Activated B cell treated with CpG ODN at 0.5 μM for 24 hours (primary cell): Measurements from ENCODE around the gene PRADC1. TPM values are rescaled to one million over a fixed set of nuclear protein-coding genes. Genes with fewer than 3 reads are reported as not detected.

ENCODE experiments used
- ATAC-seq: fragments of 200-7000 bp; cut with Tn5 transposase; one replicate; pipeline ENCODE4 v1.10.0; 2021; ENCODE audit warnings: low read depth, mild to moderate bottlenecking, moderate library complexity
- CTCF ChIA-PET: fragments of 350-600 bp; sonication (Branson Sonifier 250); formaldehyde crosslinking; loops from one replicate; lab custom pipeline; 2021; ENCODE audit warnings: antibody characterized with exemption; lab: Charles Lee
- POLR2A ChIA-PET: fragments of 350-600 bp; sonication (Branson Sonifier 250); formaldehyde crosslinking; loops from one replicate; lab custom pipeline; 2021; ENCODE audit warnings: antibody characterized with exemption; lab: Charles Lee
- DNase-seq: peaks from one replicate; pipeline ENCODE4 v3.0.0; 2022
- H3K27ac Mint-ChIP-seq: one replicate; pipeline ENCODE4 v1.8.0; 2020; ENCODE audit warnings: mixed read lengths
- H3K27me3 Mint-ChIP-seq: one replicate; pipeline ENCODE4 v1.8.0; 2021; ENCODE audit warnings: mixed read lengths
- H3K36me3 Mint-ChIP-seq: one replicate; pipeline ENCODE4 v1.8.0; 2021; ENCODE audit warnings: low read depth, mixed read lengths
- H3K4me1 Mint-ChIP-seq: one replicate; pipeline ENCODE4 v1.8.0; 2021; ENCODE audit warnings: mixed read lengths
- H3K4me3 Mint-ChIP-seq: one replicate; pipeline ENCODE4 v1.8.0; 2020; ENCODE audit warnings: mild to moderate bottlenecking, mixed read lengths
- H3K9me3 Mint-ChIP-seq: one replicate; pipeline ENCODE4 v1.8.0; 2020; ENCODE audit warnings: mixed read lengths
- intact Hi-C: fragments of 100-400 bp; cut with micrococcal nuclease; formaldehyde crosslinking; loops from one replicate; pipeline ENCODE4 v1.15.1; 2024
- total RNA-seq: library from RNA; stranded (reverse); gene quantifications from 2 replicates; pipeline ENCODE4 v1.2.3, GENCODE V29; 2022
- TF ChIP-seq, protein P1 (sequence below): fragments of 200-600 bp; IDR thresholded peaks from one replicate; pipeline ENCODE4 v1.8.0; 2022; ENCODE audit warnings: antibody characterized with exemption, mild to moderate bottlenecking

The PRADC1 gene
- total RNA-seq, 1 donor from 2014 or later, result 4.6 TPM

DNA sequence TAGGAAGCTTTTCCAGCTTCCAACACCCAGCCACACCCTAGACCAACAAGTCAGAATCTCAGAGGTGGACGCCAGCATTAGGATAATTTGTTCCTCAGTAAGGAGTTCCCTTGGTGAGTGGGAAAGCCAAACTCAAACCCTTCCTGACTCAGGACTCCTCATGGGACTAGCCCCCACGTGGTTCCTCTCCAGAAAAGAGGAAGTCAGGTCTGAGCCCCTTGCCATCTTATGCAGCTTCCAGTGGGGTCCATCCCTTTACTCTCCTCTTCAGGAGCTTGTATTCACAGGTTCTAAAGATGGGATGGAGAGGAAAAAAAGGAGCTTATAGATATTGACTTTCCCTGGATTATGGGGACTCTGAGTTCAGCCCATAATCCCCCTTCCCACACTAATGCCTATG is 45.5 kb downstream of the PRADC1 start:
- ChIA-PET POLR2A (no interaction called here), CTCF (interaction anchor here (1.3 kb wide), 1 partner anchor 10 kb away, joined by 7 read pairs; no protein-coding TSS in a partner anchor)
- H3K27me3 Mint-ChIP-seq, result peaks cover 28% of the 10 kb centered on the region
- no peak overlapping the region for H3K4me3 Mint-ChIP-seq
- H3K27ac Mint-ChIP-seq, result no peak overlapping the region
- peaks cover 2% of the 10 kb centered on the region for H3K9me3 Mint-ChIP-seq
- TF ChIP-seq, protein P1, sequence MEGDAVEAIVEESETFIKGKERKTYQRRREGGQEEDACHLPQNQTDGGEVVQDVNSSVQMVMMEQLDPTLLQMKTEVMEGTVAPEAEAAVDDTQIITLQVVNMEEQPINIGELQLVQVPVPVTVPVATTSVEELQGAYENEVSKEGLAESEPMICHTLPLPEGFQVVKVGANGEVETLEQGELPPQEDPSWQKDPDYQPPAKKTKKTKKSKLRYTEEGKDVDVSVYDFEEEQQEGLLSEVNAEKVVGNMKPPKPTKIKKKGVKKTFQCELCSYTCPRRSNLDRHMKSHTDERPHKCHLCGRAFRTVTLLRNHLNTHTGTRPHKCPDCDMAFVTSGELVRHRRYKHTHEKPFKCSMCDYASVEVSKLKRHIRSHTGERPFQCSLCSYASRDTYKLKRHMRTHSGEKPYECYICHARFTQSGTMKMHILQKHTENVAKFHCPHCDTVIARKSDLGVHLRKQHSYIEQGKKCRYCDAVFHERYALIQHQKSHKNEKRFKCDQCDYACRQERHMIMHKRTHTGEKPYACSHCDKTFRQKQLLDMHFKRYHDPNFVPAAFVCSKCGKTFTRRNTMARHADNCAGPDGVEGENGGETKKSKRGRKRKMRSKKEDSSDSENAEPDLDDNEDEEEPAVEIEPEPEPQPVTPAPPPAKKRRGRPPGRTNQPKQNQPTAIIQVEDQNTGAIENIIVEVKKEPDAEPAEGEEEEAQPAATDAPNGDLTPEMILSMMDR, result no peak
- DNase-seq (no peak), ATAC-seq (no peak)
- H3K4me1 Mint-ChIP-seq, result no peaks in the 10 kb centered on the region
- intact Hi-C loops, result no loop called here
- H3K36me3 Mint-ChIP-seq, result no peaks in the 10 kb centered on the region

DNA sequence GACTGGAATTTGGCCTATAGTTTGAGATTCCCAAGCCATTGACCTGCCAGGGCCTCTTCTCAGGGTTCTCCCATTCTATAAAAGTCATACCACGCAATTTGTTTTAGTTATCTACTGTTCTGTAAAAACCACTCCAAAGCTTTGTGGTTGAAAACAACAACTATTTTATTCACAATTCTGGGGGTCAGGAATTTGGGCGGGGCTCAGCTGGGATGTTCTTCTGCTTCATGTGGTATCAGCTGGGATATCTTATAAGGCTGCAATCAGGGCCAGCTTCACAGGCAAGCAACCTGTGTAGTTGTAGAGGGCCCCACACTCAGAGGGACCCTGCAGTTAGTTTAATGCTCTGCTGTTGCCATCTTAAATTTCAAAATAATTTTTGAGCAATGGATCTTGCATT is 47.1 kb downstream of the PRADC1 start:
- Mint-ChIP-seq H3K9me3 (peaks cover 2% of the 10 kb centered on the region), H3K4me3 (no peak overlapping the region), H3K27ac (no peak overlapping the region), H3K27me3 (peaks cover 30% of the 10 kb centered on the region), H3K4me1 (no peaks in the 10 kb centered on the region), H3K36me3 (no peaks in the 10 kb centered on the region)
- POLR2A ChIA-PET, result no interaction called here
- ATAC-seq (no peak), DNase-seq (no peak)
- TF ChIP-seq, protein P1, result no peak
- CTCF ChIA-PET, result no interaction called here
- intact Hi-C loops, result no loop called here

Other genes with a start within 250 kb of the PRADC1 start
- 10.2 and 13.9 TPM in 2 replicates for gene SFXN5, start 161.5 kb downstream of the PRADC1 start, total RNA-seq
- gene RAB11FIP5, start 120.3 kb downstream of the PRADC1 start, total RNA-seq, result 3.2 and 3.5 TPM in 2 replicates
- not detected in 2 replicates for gene NOTO, start 30.7 kb downstream of the PRADC1 start, total RNA-seq
- gene SMYD5, start 19.0 kb downstream of the PRADC1 start, total RNA-seq, result 35.7 and 37.8 TPM in 2 replicates
- gene CCT7, start 1.1 kb upstream of the PRADC1 start, total RNA-seq, result 295 and 307 TPM in 2 replicates
- gene FBXO41, start 51.2 kb upstream of the PRADC1 start, total RNA-seq, result 21.4 and 25.7 TPM in 2 replicates
- gene EGR4, start 60.3 kb upstream of the PRADC1 start, total RNA-seq, result 0.20 TPM in 1 of 2 replicates, not detected in the other
- 17.8 and 20.1 TPM in 2 replicates for gene ALMS1, start 152.6 kb upstream of the PRADC1 start, total RNA-seq